HG02970 (cell line): ENCODE data around the gene UNC5B.

Experiments
- ATAC-seq: cut with Tn5 transposase; IDR thresholded peaks from one replicate; pipeline ENCODE4 v1.9.1; 2021; ENCODE audit warnings: mild to moderate bottlenecking, moderate library complexity, moderate number of reproducible peaks; ENCODE audit not compliant: unreplicated experiment, low FRiP score

The UNC5B gene

DNA sequence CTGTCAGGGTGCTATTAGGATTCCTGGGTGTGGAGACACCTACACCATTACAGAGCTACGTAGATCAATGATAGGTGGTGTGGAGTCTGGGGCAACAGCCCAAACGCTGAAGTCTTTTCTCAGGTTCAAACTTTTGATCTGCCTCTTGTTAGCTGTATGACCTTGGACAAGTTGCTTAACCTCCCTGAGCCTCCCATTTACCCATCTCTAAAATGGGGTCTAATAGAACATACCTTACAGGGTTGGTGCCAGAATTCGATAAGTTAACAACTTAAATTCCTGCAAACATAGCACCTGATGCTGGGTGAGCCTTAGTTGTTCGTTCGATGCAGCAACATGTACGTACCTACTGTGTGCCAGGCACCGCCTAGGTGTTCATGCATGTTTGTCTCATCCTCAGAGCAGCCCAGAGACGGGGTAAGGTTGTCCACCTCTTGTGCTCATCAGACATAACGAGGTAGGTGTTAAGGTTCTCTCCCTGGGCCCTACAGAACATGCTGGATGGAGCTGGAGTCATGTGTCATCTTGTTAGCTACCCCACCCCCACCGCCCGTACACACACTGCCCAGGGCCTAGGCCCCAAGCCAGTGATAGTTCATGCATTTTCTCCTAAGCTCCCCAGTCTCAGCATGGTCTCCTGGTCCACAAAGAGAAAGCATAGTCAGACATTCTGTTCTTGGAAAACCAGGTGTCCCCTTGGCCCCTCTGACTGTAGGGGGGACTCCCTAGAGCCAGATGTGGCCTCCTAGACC lies 65.7 kb downstream of the UNC5B start:
- ATAC-seq = no peak

DNA sequence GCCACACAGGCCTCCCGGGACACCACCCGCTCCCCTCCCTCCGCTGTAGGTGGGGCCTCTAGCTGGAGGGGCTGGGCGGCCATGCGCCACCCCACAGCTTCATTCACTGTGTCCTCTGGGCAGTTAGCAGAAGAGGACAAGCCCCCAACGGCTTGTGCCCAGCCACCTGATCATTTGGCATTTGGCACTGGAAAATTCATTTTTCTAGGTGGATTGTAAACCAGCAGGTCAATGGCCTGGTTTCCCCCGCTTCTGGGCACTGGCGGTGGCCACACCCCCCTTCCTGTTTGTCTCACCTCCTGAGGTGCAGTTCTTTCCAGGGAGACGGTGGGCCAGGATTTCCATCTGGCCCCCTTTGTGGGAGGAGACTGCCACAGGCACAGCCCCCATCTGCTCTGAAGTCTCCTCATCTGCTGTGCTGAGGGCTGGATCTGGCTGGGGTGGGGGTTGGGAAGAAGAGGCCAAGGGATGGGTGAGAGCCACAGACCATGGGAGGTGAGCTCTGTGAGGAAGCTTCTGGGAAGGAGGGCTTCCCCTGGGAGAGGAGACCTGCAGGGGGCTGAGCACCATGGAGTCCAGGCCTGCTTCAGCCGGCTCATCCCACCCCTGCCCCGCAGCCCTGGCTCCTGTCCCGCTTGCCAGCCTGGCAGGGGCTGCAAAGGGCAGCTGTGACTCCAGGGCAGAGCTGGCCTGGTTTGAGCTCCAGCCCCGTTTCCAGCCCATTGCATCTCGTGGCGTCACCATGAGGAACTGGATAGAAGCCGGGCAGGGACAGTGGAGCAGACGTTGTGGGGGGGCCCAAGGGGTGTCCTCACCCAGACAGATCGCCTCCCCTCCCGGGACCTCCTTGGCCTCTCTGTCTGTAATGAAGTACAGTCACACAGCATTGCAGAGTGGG lies 66.6 kb downstream of the UNC5B start:
- no peak for ATAC-seq

DNA sequence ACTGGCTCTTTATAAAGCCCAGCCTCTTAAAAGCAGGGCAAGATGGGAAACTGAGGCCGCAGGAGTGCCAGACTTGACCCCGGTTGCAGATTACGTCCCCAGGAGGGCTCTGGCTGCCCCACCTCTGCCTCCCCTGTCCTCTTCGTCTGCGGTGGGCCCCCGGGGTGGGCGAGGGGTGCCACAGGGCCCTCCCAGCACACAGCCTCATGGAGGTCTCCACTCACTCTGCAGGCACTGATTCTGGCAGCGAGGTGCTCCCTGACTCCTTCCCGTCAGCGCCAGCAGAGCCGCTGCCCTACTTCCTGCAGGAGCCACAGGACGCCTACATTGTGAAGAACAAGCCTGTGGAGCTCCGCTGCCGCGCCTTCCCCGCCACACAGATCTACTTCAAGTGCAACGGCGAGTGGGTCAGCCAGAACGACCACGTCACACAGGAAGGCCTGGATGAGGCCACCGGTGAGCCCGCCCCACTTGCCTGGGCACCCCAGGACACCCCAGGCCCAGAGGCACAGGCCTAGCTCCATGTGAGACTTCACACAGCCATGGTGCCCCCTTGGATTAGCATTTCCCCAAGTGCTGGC lies 67.3 kb downstream of the UNC5B start:
- ATAC-seq = no peak

DNA sequence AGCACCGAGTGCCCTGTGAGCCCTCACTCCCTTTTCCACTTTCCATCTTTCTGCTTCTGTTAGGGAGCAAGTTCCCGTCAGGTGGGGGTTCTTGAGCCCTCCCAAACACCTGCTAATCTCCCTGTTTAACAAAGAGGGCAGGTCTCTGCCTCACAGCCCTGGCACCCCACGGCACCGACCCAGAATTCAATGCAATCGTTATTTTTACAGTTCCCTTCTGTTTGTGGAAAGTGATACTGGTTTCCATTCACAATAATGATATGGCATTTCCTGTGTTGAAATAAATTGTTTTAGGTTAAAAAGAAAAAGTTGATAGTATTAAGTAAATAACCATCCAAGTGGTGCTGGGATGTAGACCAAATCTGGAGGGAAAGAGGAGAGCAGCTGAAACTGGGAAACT lies 67.8 kb downstream of the UNC5B start:
- no peak for ATAC-seq

- no peak for ATAC-seq
These were observed 68.5 kb downstream of the UNC5B start for GRCh38 chr10:71280825-71281224.

- no peak for ATAC-seq
These were observed 69.4 kb downstream of the UNC5B start for GRCh38 chr10:71281646-71282322.

DNA sequence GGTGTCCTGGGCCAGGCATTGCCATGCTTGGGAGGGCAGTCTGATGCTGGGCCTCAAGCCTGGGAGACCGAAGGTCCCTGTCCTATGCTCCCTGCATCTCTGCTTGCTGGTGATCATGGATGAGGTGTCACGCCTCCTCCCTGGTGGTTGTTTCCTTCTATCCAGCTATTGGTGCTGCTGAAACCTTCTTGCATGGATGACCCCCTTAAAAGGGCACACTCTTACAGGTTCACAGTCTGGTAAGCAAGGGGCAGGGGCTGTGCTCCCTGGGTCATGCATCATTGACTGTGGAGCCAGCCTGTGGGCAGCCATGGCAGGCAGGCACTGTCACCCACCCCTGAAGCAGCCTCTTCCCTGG lies 69.9 kb downstream of the UNC5B start:
- ATAC-seq = no peak

- ATAC-seq = no peak
These were observed 71.0 kb downstream of the UNC5B start for GRCh38 chr10:71283410-71283809.

GRCh38 chr10:71283876-71284275 lies 71.5 kb downstream of the UNC5B start:
- ATAC-seq = no peak

DNA sequence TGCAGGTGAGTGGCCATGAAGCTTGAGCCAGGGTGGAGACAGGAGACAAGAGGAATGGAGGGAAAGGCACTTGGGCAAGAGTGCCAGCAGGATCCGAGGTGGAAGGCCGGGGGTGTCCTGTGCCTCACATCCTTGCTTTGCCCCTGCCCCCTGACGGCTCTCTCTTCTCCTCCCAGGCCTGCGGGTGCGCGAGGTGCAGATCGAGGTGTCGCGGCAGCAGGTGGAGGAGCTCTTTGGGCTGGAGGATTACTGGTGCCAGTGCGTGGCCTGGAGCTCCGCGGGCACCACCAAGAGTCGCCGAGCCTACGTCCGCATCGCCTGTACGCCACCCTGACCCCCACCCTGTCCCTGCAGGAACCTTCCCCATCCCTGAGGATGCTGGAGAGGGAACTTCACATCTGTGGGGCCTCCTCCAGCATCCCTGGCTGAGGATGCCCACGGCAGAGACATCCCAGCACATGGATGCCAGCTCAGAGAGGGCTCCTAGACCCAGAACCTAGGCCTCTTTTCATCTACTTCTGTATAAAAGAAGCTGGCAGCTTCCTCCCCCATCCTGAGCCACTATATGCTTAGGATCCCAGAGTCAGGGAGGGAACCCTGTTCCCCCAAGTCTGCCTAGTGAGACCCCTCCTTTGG lies 72.3 kb downstream of the UNC5B start:
- no peak for ATAC-seq

DNA sequence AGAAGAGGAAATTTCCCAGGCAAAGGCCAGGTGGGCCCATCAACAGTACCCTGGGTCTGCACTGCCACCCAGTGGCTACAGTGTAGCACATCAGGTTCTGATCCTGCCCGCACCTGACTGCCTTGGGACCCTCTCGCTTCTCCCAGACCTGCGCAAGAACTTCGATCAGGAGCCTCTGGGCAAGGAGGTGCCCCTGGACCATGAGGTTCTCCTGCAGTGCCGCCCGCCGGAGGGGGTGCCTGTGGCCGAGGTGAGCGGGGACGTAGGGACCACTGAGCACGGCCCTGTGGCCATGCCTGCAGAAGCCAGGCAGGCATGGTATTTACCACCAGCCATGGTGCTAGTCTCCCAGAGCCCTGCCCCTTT lies 72.8 kb downstream of the UNC5B start:
- ATAC-seq = no peak

- ATAC-seq = no peak
These were observed 73.6 kb downstream of the UNC5B start for GRCh38 chr10:71285986-71286385.

DNA sequence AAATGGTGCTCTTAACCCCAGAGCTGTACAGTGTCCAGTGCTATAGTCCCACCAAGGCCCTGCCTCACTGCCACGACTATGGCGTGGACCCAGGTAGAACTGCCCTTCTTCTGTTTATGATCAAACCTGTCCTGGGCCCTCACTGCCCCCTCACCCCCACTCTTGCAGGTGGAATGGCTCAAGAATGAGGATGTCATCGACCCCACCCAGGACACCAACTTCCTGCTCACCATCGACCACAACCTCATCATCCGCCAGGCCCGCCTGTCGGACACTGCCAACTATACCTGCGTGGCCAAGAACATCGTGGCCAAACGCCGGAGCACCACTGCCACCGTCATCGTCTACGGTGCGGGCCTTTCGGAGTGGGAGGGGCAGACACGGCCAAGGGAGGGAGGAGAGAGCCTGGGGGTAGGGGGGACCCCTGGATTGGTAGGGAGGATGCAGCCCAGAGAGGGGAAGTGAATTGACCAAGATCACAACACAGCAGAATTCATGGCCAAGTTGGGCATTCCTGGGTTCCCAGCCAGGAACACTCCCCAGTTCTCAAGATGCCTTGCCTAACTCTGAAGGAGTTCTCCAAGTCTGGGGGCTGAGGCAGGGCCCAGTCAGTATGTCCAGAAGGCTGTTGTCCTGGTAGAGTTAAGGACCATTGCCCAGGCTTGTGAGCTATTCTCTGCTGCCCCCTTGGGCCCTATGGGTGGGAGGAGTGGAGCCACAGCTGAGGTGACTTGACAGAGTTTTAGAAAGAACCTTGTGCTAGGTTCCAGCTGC lies 74.3 kb downstream of the UNC5B start:
- no peak for ATAC-seq

- ATAC-seq = no peak
These were observed 75.1 kb downstream of the UNC5B start for GRCh38 chr10:71287456-71287855.

GRCh38 chr10:71288461-71288860 lies 76.1 kb downstream of the UNC5B start:
- ATAC-seq = no peak

DNA sequence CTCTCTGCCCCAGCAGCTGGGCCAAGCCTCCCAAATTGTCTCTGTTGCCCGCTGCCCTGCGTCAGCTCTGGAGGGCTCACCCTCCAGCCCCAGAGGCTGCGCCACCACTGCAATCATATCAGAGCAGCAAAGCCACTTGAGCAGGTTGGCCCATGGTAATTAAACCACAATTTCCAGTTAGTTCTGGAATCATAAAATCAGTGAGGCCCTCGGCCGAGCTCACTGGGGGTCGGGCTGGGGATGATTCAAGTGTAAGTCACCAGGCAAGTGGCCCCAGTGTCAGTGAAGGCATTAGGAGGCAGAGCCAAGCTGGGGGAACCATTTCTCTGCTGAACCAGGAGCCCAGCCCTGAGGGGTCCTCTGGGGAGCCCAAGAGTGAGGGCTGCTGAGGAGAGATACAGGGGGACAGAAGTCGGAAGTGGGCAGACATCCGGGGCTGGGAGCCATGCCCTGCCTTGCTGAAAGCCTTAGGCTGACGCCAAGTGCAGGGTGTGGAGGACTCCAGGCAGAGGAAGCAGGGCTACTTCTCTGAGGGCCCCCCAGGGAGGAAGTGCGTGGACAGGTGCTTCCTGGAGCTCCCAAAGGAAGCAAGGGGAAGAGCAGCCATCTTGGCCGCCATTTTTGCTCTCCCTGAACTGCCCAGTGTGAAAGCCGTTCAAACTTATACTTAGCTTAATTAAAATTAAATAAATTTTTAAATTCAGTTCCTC lies 77.2 kb downstream of the UNC5B start:
- ATAC-seq = no peak

DNA sequence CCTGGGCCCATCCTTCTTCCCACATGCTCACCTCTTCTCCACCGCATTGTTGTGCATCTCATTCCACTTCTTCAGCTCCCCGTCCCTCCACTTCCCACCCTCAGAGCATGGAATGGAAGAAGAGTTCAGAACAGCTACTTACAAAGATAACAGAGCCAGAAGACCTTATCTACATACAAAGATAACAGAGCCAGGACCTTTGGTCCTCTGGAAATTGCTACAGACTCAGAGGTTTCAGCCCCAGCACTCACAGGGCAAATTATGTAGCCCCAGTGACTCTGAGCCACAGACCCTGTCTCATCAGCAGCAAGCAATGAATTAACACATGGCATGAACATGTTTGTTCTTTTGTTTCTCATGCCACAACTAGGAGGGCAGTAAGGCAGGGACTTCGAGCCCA lies 78.0 kb downstream of the UNC5B start:
- no peak for ATAC-seq

GRCh38 chr10:71290806-71291527 lies 78.6 kb downstream of the UNC5B start:
- ATAC-seq = no peak

GRCh38 chr10:71291528-71291900 lies 79.1 kb downstream of the UNC5B start:
- ATAC-seq = no peak
